Muscle of leg (tissue), 11 donors: ENCODE data around the gene SUSD6. TPM values are rescaled to one million over a fixed set of nuclear protein-coding genes. Genes with fewer than 3 reads are reported as not detected.
"Not testable (repeated sequence)": the region's sequence is repeated elsewhere in the genome, so short reads cannot be mapped to it uniquely, and the experiment has no call there.

ENCODE experiments used
- DNase-seq: peaks from one replicate; pipeline ENCODE4 v3.0.0; 2013
- H3K27ac ChIP-seq: one replicate; pipeline ENCODE4 v1.5.1; 2013; ENCODE audit warnings: mild to moderate bottlenecking, low read length, control low read depth
- H3K27me3 ChIP-seq: one replicate; pipeline ENCODE4 v1.6.1; 2013; ENCODE audit warnings: low read length; ENCODE audit not compliant: control insufficient read depth, insufficient read depth
- H3K36me3 ChIP-seq: one replicate; pipeline ENCODE4 v1.6.1; 2013; ENCODE audit warnings: low read length; ENCODE audit not compliant: control insufficient read depth, insufficient read depth
- H3K4me1 ChIP-seq: one replicate; pipeline ENCODE4 v1.6.1; 2013; ENCODE audit warnings: low read length; ENCODE audit not compliant: control insufficient read depth, insufficient read depth
- H3K4me3 ChIP-seq: one replicate; pipeline ENCODE4 v1.5.1; 2013; ENCODE audit warnings: low read length, control low read depth
- H3K9me3 ChIP-seq: replicated peaks from 2 replicates; pipeline ENCODE4 v1.6.1; 2013; ENCODE audit warnings: low read depth, low read length; ENCODE audit not compliant: control insufficient read depth
- WGBS: methylation state at CpG from one replicate; pipeline ENCODE4 v1.1.5; 2013; ENCODE audit warnings: missing lambda C conversion rate; ENCODE audit not compliant: insufficient coverage; 5-methylcytosine and 5-hydroxymethylcytosine counted together
- polyA plus RNA-seq, 8 donors: library from polyadenylated mRNA; unstranded; fragments of 120-200 nt; gene quantifications; one replicate each; pipeline versions ENCODE4 v1.2.1 to v1.2.3, GENCODE V29; 2013; ENCODE audit warnings: inconsistent platforms in 1 of 8, low replicate concordance in 1 of 8; ENCODE audit not compliant: insufficient read length in 8 of 8, insufficient read depth in 1 of 8
- total RNA-seq: library from RNA; stranded (reverse); fragments of 120-200 nt; gene quantifications from one replicate; pipeline ENCODE4 v1.2.4, GENCODE V29; 2013

SUSD6 gene
- total and polyA plus RNA-seq, 9 donors, result 7.8 to 22.1 (median 16.7) TPM

GRCh38 chr14:69586404-69586803 lies 25.0 kb upstream of the SUSD6 start:
- peak; percentile 59 for DNase-seq
- Histone ChIP-seq H3K9me3 (no peaks in the 10 kb centered on the region), H3K4me1 (peaks cover 11% of the 10 kb centered on the region), H3K27ac (peak overlapping the region; percentile 6), H3K36me3 (no peaks in the 10 kb centered on the region), H3K27me3 (no peaks in the 10 kb centered on the region), H3K4me3 (no peak overlapping the region)
- WGBS, result 55% methylated on average over 2 of the region's 4 CpGs

GRCh38 chr14:69587389-69587788 lies 24.0 kb upstream of the SUSD6 start:
- Histone ChIP-seq H3K27me3 (no peaks in the 10 kb centered on the region), H3K36me3 (no peaks in the 10 kb centered on the region), H3K27ac (no peak overlapping the region), H3K4me1 (peaks cover 11% of the 10 kb centered on the region), H3K9me3 (no peaks in the 10 kb centered on the region), H3K4me3 (no peak overlapping the region)
- 78% methylated on average over 7 of the region's 8 CpGs for WGBS
- DNase-seq, result no peak

GRCh38 chr14:69591317-69591716 lies 20.1 kb upstream of the SUSD6 start:
- Histone ChIP-seq H3K36me3 (no peaks in the 10 kb centered on the region), H3K27ac (no peak overlapping the region), H3K27me3 (no peaks in the 10 kb centered on the region), H3K4me1 (peaks cover 24% of the 10 kb centered on the region), H3K4me3 (no peak overlapping the region), H3K9me3 (no peaks in the 10 kb centered on the region)
- DNase-seq, result no peak
- WGBS, result 39% methylated on average over 2 of the region's 2 CpGs

- WGBS, result 0% methylated on average over 3 of the region's 6 CpGs
- Histone ChIP-seq H3K4me1 (peaks cover 13% of the 10 kb centered on the region), H3K27ac (peak overlapping the region; percentile 79), H3K4me3 (peak overlapping the region; percentile 13), H3K27me3 (no peaks in the 10 kb centered on the region), H3K9me3 (no peaks in the 10 kb centered on the region), H3K36me3 (no peaks in the 10 kb centered on the region)
- peak; percentile 97 for DNase-seq
Observed at GRCh38 chr14:69593018-69593677, 18.2 kb upstream of the SUSD6 start.

- H3K27me3 ChIP-seq, result no peaks in the 10 kb centered on the region
- DNase-seq, result no peak
- no peaks in the 10 kb centered on the region for H3K36me3 ChIP-seq
- H3K4me3 ChIP-seq, result no peak overlapping the region
- no peak overlapping the region for H3K27ac ChIP-seq
- WGBS, result 71% methylated on average over 5 of the region's 6 CpGs
- no peaks in the 10 kb centered on the region for H3K9me3 ChIP-seq
- H3K4me1 ChIP-seq, result peaks cover 13% of the 10 kb centered on the region
Observed at GRCh38 chr14:69594846-69595245, 16.6 kb upstream of the SUSD6 start.

GRCh38 chr14:69595336-69595735 lies 16.1 kb upstream of the SUSD6 start:
- WGBS, result 79% methylated on average over 2 of the region's 5 CpGs
- no peaks in the 10 kb centered on the region for H3K36me3 ChIP-seq
- no peaks in the 10 kb centered on the region for H3K27me3 ChIP-seq
- no peak for DNase-seq
- peaks cover 13% of the 10 kb centered on the region for H3K4me1 ChIP-seq
- H3K27ac ChIP-seq, result no peak overlapping the region
- no peak overlapping the region for H3K4me3 ChIP-seq
- no peaks in the 10 kb centered on the region for H3K9me3 ChIP-seq

GRCh38 chr14:69599431-69599830 lies 12.0 kb upstream of the SUSD6 start:
- not testable (repeated sequence) for H3K27ac ChIP-seq, DNase-seq
- no CpG with 5 or more reads among the region's 5 CpGs for WGBS

GRCh38 chr14:69600304-69600891 lies 11.0 kb upstream of the SUSD6 start:
- no peak overlapping the region for H3K27ac ChIP-seq
- H3K36me3 ChIP-seq, result no peaks in the 10 kb centered on the region
- DNase-seq, result no peak
- 51% methylated on average over 3 of the region's 3 CpGs for WGBS
- H3K4me1 ChIP-seq, result no peaks in the 10 kb centered on the region
- no peaks in the 10 kb centered on the region for H3K27me3 ChIP-seq
- H3K9me3 ChIP-seq, result no peaks in the 10 kb centered on the region
- H3K4me3 ChIP-seq, result no peak overlapping the region

More at GRCh38 chr14:69599431-69599830, 12.0 kb upstream of the SUSD6 start:
- not testable (repeated sequence) for H3K4me3 ChIP-seq, H3K36me3 ChIP-seq, H3K27me3 ChIP-seq, H3K4me1 ChIP-seq, H3K9me3 ChIP-seq

- H3K27me3 ChIP-seq, result no peaks in the 10 kb centered on the region
- peaks cover 9% of the 10 kb centered on the region for H3K4me1 ChIP-seq
- DNase-seq, result no peak
- no peaks in the 10 kb centered on the region for H3K9me3 ChIP-seq
- no peak overlapping the region for H3K27ac ChIP-seq
- H3K4me3 ChIP-seq, result no peak overlapping the region
- H3K36me3 ChIP-seq, result no peaks in the 10 kb centered on the region
Observed at GRCh38 chr14:69605738-69606137, 5.7 kb upstream of the SUSD6 start.

GRCh38 chr14:69606258-69607184 lies 4.9 kb upstream of the SUSD6 start:
- no peaks in the 10 kb centered on the region for H3K36me3 ChIP-seq
- no peaks in the 10 kb centered on the region for H3K9me3 ChIP-seq
- WGBS, result 77% methylated on average over 3 of the region's 5 CpGs
- no peaks in the 10 kb centered on the region for H3K27me3 ChIP-seq
- H3K4me3 ChIP-seq, result no peak overlapping the region
- H3K4me1 ChIP-seq, result peaks cover 13% of the 10 kb centered on the region
- no peak overlapping the region for H3K27ac ChIP-seq
- no peak for DNase-seq
